Neural cell (in vitro differentiated cells): ENCODE data around the gene CEP55. TPM values are rescaled to one million over a fixed set of nuclear protein-coding genes. Genes with fewer than 3 reads are reported as not detected.

ENCODE experiments used
- H2AFZ ChIP-seq: fragments of 200-600, 300-800 bp; sonication (generic), shearing (Covaris generic); 2 replicates; pipeline ENCODE4 v1.6.0; 2014; ENCODE audit warnings: low read depth, mild to moderate bottlenecking, antibody characterized with exemption, low read length, moderate library complexity
- H3F3A ChIP-seq: fragments of 200-600 bp; shearing (Covaris generic); 2 replicates; pipeline ENCODE4 v1.6.1; 2016; ENCODE audit warnings: mild to moderate bottlenecking, moderate library complexity, mixed read lengths, antibody characterized with exemption, low read length; ENCODE audit not compliant: insufficient read depth, poor library complexity, severe bottlenecking
- H3K27ac ChIP-seq: fragments of 200-600, 300-800 bp; sonication (generic), shearing (Covaris generic); 2 replicates; pipeline ENCODE4 v1.5.1; 2014; ENCODE audit warnings: mild to moderate bottlenecking, low read length, moderate library complexity
- H3K27me3 ChIP-seq: fragments of 300-800, 200-600 bp; sonication (generic), shearing (Covaris generic); 2 replicates; pipeline ENCODE4 v1.6.0; 2014; ENCODE audit warnings: mild to moderate bottlenecking, low read depth, low read length, moderate library complexity; ENCODE audit not compliant: insufficient read depth
- H3K36me3 ChIP-seq: fragments of 300-800, 200-600 bp; sonication (generic), shearing (Covaris generic); 2 replicates; pipeline ENCODE4 v1.5.1; 2014; ENCODE audit warnings: mild to moderate bottlenecking, antibody characterized with exemption, low read length, moderate library complexity; ENCODE audit not compliant: insufficient read depth
- H3K4me2 ChIP-seq: fragments of 300-800, 200-600 bp; sonication (generic), shearing (Covaris generic); 2 replicates; pipeline ENCODE4 v1.6.0; 2014; ENCODE audit warnings: mild to moderate bottlenecking, low read length
- H3K4me3 ChIP-seq: fragments of 300-800, 200-600 bp; sonication (generic), shearing (Covaris generic); 2 replicates; pipeline ENCODE4 v1.5.1; 2014; ENCODE audit warnings: mild to moderate bottlenecking, low read length, moderate library complexity
- H3K79me2 ChIP-seq: fragments of 200-600 bp; shearing (Covaris generic); replicated peaks from 2 replicates; pipeline ENCODE4 v1.6.0; 2014; ENCODE audit warnings: mild to moderate bottlenecking, low read length, moderate library complexity; ENCODE audit not compliant: insufficient read depth
- H3K9ac ChIP-seq: fragments of 300-800, 200-600 bp; sonication (generic), shearing (Covaris generic); 2 replicates; pipeline ENCODE4 v1.6.1; 2016; ENCODE audit warnings: mild to moderate bottlenecking, low read length, mixed read lengths
- H3K9me2 ChIP-seq: fragments of 200-600 bp; shearing (Covaris generic); 2 replicates; pipeline ENCODE4 v1.6.1; 2016; ENCODE audit warnings: mild to moderate bottlenecking, low read length, mixed read lengths; ENCODE audit not compliant: insufficient read depth
- H3K9me3 ChIP-seq: fragments of 200-600, 300-800 bp; sonication (generic), shearing (Covaris generic); 2 replicates; pipeline ENCODE4 v1.6.1; 2016; ENCODE audit warnings: mild to moderate bottlenecking, mixed run types, low read length, moderate library complexity, mixed read lengths
- H4K20me1 ChIP-seq: fragments of 200-600 bp; shearing (Covaris generic); 2 replicates; pipeline ENCODE4 v1.6.1; 2016; ENCODE audit warnings: mild to moderate bottlenecking, mixed run types; ENCODE audit not compliant: insufficient read depth
- CTCF ChIP-seq: fragments of 450-650 bp; IDR thresholded peaks from 2 replicates; pipeline ENCODE4 v1.5.1; 2014; ENCODE audit warnings: antibody characterized with exemption, mild to moderate bottlenecking, moderate library complexity; ENCODE audit not compliant: poor library complexity, severe bottlenecking
- EP300 ChIP-seq: fragments of 450-650 bp; conservative IDR thresholded peaks from 2 replicates; pipeline ENCODE4 v1.6.1; 2014; ENCODE audit warnings: antibody characterized with exemption, mild to moderate bottlenecking, moderate library complexity; ENCODE audit not compliant: poor library complexity, severe bottlenecking
- EZH2 ChIP-seq: fragments of 200-600, 300-800 bp; shearing (Covaris generic), sonication (generic); IDR thresholded peaks from 2 replicates; pipeline ENCODE4 v1.6.1; 2014; ENCODE audit warnings: antibody characterized with exemption, low read length, borderline replicate concordance, mild to moderate bottlenecking; ENCODE audit not compliant: insufficient read depth, poor library complexity, severe bottlenecking
- MXI1 ChIP-seq: fragments of 450-650 bp; conservative IDR thresholded peaks from 2 replicates; pipeline ENCODE4 v1.6.1; 2014; ENCODE audit warnings: antibody characterized with exemption, mild to moderate bottlenecking; ENCODE audit not compliant: poor library complexity, severe bottlenecking
- POLR2AphosphoS5 ChIP-seq: IDR thresholded peaks from 2 replicates; pipeline ENCODE4 v1.6.1; 2012
- RAD21 ChIP-seq: fragments of 450-650 bp; conservative IDR thresholded peaks from 2 replicates; pipeline ENCODE4 v1.6.1; 2014; ENCODE audit warnings: antibody characterized with exemption, mild to moderate bottlenecking, moderate library complexity
- REST ChIP-seq: IDR thresholded peaks from 2 replicates; pipeline ENCODE4 v1.6.1; 2012; ENCODE audit warnings: borderline replicate concordance
- SMC3 ChIP-seq: fragments of 450-650 bp; conservative IDR thresholded peaks from 2 replicates; pipeline ENCODE4 v1.6.1; 2014; ENCODE audit warnings: antibody characterized with exemption, mild to moderate bottlenecking, moderate library complexity; ENCODE audit not compliant: poor library complexity
- TAF1 ChIP-seq: IDR thresholded peaks from 2 replicates; pipeline ENCODE4 v1.6.1; 2012; ENCODE audit warnings: low read depth
- polyA plus RNA-seq: library from polyadenylated mRNA; depleted of rRNA; stranded (reverse); fragments of >200 nt; gene quantifications from 2 replicates; pipeline ENCODE4 v1.2.3, GENCODE V29; 2014

Gene CEP55
- polyA plus RNA-seq, 1 donor from 2014 or later, result 0.67 TPM

- Histone ChIP-seq H2AFZ (no peak overlapping the region), H3K27ac (no peak overlapping the region), H3K36me3 (no peaks in the 10 kb centered on the region), H3K79me2 (no peaks in the 10 kb centered on the region), H3K27me3 (peaks cover 12% of the 10 kb centered on the region), H3K4me2 (no peak overlapping the region), H4K20me1 (no peaks in the 10 kb centered on the region), H3F3A (no peaks in the 10 kb centered on the region), H3K9ac (no peak overlapping the region), H3K9me2 (no peaks in the 10 kb centered on the region), H3K9me3 (no peaks in the 10 kb centered on the region), H3K4me3 (no peak overlapping the region)
- TF ChIP-seq REST, result no peak
- no peak for TF ChIP-seq EZH2
- no peak for TF ChIP-seq SMC3
- no peak for TF ChIP-seq MXI1
- no peak for TF ChIP-seq TAF1
- TF ChIP-seq EP300, result no peak
- no peak for TF ChIP-seq POLR2AphosphoS5
- TF ChIP-seq RAD21, result no peak
- TF ChIP-seq CTCF, result no peak
Observed at GRCh38 chr10:93560541-93560940, 64.1 kb downstream of the CEP55 start.

GRCh38 chr10:93565446-93565845 is 69.0 kb downstream of the CEP55 start:
- Histone ChIP-seq H3K9ac (no peak overlapping the region), H3K9me3 (no peaks in the 10 kb centered on the region), H3K4me2 (no peak overlapping the region), H3K36me3 (no peaks in the 10 kb centered on the region), H3K9me2 (no peaks in the 10 kb centered on the region), H4K20me1 (no peaks in the 10 kb centered on the region), H3F3A (no peaks in the 10 kb centered on the region), H2AFZ (no peak overlapping the region), H3K79me2 (no peaks in the 10 kb centered on the region), H3K4me3 (no peak overlapping the region), H3K27ac (no peak overlapping the region), H3K27me3 (peaks cover 57% of the 10 kb centered on the region)
- TF ChIP-seq POLR2AphosphoS5, result no peak
- no peak for TF ChIP-seq REST
- TF ChIP-seq EP300, result no peak
- no peak for TF ChIP-seq RAD21
- TF ChIP-seq TAF1, result no peak
- no peak for TF ChIP-seq SMC3
- TF ChIP-seq CTCF, result no peak
